Measurements from ENCODE around the gene LTV1. TPM values are rescaled to one million over a fixed set of nuclear protein-coding genes. Genes with fewer than 3 reads are reported as not detected.

The LTV1 gene
- total RNA-seq, 1 experiment from 2014 or later, result 38.1 TPM

DNA sequence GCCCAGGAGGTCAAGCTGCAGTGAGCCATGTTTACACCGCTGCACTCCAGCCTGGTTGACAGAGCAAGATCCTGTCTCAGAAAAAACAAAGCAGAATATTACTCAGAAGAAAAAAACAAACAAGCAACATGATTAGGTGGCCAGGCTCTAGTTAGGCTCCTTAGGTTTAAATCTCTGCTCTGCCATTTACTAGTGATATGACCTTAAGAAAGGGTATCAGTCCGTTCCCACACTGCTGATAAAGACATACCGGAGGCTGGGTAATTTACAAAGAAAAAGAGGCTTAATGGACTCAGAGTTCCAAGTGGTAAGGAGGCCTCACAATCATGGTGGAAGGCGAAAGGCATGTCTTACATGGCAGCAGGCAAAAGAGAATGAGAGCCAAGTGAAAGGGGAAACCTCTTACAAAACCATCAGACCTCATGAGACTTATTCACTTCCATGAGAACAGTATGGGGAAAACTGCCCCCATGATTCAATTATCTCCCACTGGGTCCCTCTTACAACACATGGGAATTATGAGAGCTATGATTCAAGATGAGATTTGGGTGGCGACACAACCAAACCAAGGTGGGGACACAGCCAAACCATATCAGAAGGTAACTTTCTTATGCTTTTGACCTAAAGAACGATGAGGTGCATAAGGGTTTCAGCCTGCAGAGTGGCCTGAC, 2.4 kb upstream of the LTV1 start:
- no TSS peak for BruUV-seq (replicated peaks)
- POLR2A ChIA-PET, result no interaction called here
- no peak for DNase-seq
- H3K4me1 Mint-ChIP-seq (ENCODE audit: low read depth, unreplicated experiment), result peaks cover 7% of the 10 kb centered on the region
- H3K27me3 Mint-ChIP-seq (ENCODE audit: insufficient read depth, unreplicated experiment), result no peaks in the 10 kb centered on the region
- peak overlapping the region; percentile 42 for H3K4me3 Mint-ChIP-seq (ENCODE audit: unreplicated experiment)
- Histone ChIP-seq H3K27me3 (replicated peaks; ENCODE audit: control insufficient read depth, insufficient read depth, low read length) (no peaks in the 10 kb centered on the region), H3K4me1 (peaks cover 9% of the 10 kb centered on the region; the same call in 1 of the 2 replicates), H3K4me3 (ENCODE audit: low read depth, low read length) (no peak overlapping the region), H3K36me3 (ENCODE audit: control insufficient read depth, insufficient read depth, low read length) (peaks cover 1% of the 10 kb centered on the region; the same call in 1 of the 2 replicates), H3K9me3 (no peaks in the 10 kb centered on the region)
- no peaks in the 10 kb centered on the region for H3K9me3 Mint-ChIP-seq (ENCODE audit: unreplicated experiment)
- TF ChIP-seq, protein P1, sequence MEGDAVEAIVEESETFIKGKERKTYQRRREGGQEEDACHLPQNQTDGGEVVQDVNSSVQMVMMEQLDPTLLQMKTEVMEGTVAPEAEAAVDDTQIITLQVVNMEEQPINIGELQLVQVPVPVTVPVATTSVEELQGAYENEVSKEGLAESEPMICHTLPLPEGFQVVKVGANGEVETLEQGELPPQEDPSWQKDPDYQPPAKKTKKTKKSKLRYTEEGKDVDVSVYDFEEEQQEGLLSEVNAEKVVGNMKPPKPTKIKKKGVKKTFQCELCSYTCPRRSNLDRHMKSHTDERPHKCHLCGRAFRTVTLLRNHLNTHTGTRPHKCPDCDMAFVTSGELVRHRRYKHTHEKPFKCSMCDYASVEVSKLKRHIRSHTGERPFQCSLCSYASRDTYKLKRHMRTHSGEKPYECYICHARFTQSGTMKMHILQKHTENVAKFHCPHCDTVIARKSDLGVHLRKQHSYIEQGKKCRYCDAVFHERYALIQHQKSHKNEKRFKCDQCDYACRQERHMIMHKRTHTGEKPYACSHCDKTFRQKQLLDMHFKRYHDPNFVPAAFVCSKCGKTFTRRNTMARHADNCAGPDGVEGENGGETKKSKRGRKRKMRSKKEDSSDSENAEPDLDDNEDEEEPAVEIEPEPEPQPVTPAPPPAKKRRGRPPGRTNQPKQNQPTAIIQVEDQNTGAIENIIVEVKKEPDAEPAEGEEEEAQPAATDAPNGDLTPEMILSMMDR (IDR thresholded peaks at IDR 0.05; ENCODE audit: insufficient read depth in 1 of 2, low read depth in 1 of 2, low read length in 1 of 2, severe bottlenecking in 1 of 2, unreplicated experiment in 1 of 2), result no peak
- CTCF ChIA-PET, result no interaction called here
- intact Hi-C loops (cut with micrococcal nuclease; ENCODE audit: unreplicated experiment), result loop anchor here (5.0 kb wide), 1 partner anchor 168 kb away; no protein-coding TSS in a partner anchor
- H3K36me3 Mint-ChIP-seq (ENCODE audit: insufficient read depth, unreplicated experiment), result peaks cover 30% of the 10 kb centered on the region
- no peak overlapping the region for H3K27ac Mint-ChIP-seq (ENCODE audit: unreplicated experiment)

DNA sequence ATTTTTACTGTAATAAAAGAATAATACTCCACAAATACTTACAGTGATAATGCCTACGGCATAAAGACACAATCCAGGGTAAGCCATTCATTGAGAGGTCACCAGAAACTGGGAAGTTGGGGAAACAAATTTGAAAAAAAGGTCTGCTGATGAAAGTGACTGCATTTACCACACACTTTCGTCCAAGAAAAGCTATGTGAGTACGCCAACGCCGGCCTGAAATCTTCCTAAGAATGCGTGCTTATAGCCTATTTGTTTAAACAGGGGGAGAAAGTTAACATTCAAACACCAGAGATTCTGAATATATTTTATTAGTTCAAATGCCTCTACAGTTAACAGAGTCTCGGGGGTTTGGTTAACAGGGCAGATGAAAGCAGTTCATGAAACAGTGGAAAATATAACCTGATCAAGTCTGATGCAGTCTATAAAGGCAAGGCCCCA, 657 bp upstream of the LTV1 start:
- DNase-seq, result no peak
- peak overlapping the region; percentile 92 for H3K4me3 Mint-ChIP-seq (ENCODE audit: unreplicated experiment)
- ChIA-PET POLR2A (interaction anchor here (0.6 to 1.6 kb wide), 13 partner anchors 14 to 392 kb away, joined by 3 to 7 read pairs (median 3); partner anchors contain the start of genes ADAT2, PEX3, PHACTR2 and SF3B5), CTCF (interaction anchor here (0.9 to 2.0 kb wide), 2 partner anchors 10 to 267 kb away, joined by 3 to 17 read pairs; no protein-coding TSS in a partner anchor)
- H3K9me3 ChIP-seq, result no peaks in the 10 kb centered on the region
- peaks cover 1% of the 10 kb centered on the region; the same call in 1 of the 2 replicates for H3K36me3 ChIP-seq (ENCODE audit: control insufficient read depth, insufficient read depth, low read length)
- H3K4me1 ChIP-seq, result peaks cover 9% of the 10 kb centered on the region; the same call in 1 of the 2 replicates
- no peaks in the 10 kb centered on the region for H3K27me3 Mint-ChIP-seq (ENCODE audit: insufficient read depth, unreplicated experiment)
- no peaks in the 10 kb centered on the region for H3K27me3 ChIP-seq (replicated peaks; ENCODE audit: control insufficient read depth, insufficient read depth, low read length)
- intact Hi-C loops (cut with micrococcal nuclease; ENCODE audit: unreplicated experiment), result loop anchor here (2.0 to 5.0 kb wide), 2 partner anchors 170 to 268 kb away; no protein-coding TSS in a partner anchor
- no peaks in the 10 kb centered on the region for H3K9me3 Mint-ChIP-seq (ENCODE audit: unreplicated experiment)
- H3K4me3 ChIP-seq (ENCODE audit: low read depth, low read length), result peak overlapping the region; percentile 78
- peaks cover 46% of the 10 kb centered on the region for H3K36me3 Mint-ChIP-seq (ENCODE audit: insufficient read depth, unreplicated experiment)
- H3K4me1 Mint-ChIP-seq (ENCODE audit: low read depth, unreplicated experiment), result peaks cover 7% of the 10 kb centered on the region
- TF ChIP-seq, protein P1 (IDR thresholded peaks at IDR 0.05; ENCODE audit: insufficient read depth in 1 of 2, low read depth in 1 of 2, low read length in 1 of 2, severe bottlenecking in 1 of 2, unreplicated experiment in 1 of 2), result no peak
- H3K27ac Mint-ChIP-seq (ENCODE audit: unreplicated experiment), result peak overlapping the region; percentile 94
- TSS peak; percentile 98 for BruUV-seq (replicated peaks)

DNA sequence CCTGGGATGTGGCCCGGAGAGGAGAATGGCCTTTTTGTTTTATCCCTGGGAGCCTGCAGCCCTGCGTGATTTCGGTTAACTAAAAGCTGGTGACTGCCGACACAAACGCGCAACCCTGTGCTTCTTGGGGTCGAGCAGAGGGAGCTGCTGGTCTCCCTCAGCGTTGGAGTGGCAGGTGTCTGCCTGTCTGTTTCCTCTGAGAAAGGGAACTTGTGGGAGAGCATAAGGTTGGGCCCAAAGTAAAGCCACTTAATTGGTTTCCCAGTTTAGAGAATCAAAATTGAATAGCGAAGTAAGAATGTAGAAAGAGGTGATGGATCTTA, 500 bp downstream of the LTV1 start:
- intact Hi-C loops (cut with micrococcal nuclease; ENCODE audit: unreplicated experiment), result loop anchor here (1.0 to 5.0 kb wide), 3 partner anchors 98 to 269 kb away; no protein-coding TSS in a partner anchor
- Histone ChIP-seq H3K36me3 (ENCODE audit: control insufficient read depth, insufficient read depth, low read length) (peaks cover 1% of the 10 kb centered on the region; the same call in 1 of the 2 replicates), H3K27me3 (replicated peaks; ENCODE audit: control insufficient read depth, insufficient read depth, low read length) (no peaks in the 10 kb centered on the region), H3K4me3 (ENCODE audit: low read depth, low read length) (peak overlapping the region; percentile 78), H3K9me3 (no peaks in the 10 kb centered on the region), H3K4me1 (peaks cover 1% of the 10 kb centered on the region; the same call in 1 of the 2 replicates)
- CTCF ChIA-PET, result interaction anchor here (2.0 kb wide), 1 partner anchor 268 kb away, joined by 17 read pairs; no protein-coding TSS in a partner anchor
- no peaks in the 10 kb centered on the region for H3K9me3 Mint-ChIP-seq (ENCODE audit: unreplicated experiment)
- H3K4me1 Mint-ChIP-seq (ENCODE audit: low read depth, unreplicated experiment), result peaks cover 7% of the 10 kb centered on the region
- TF ChIP-seq, protein P1 (IDR thresholded peaks at IDR 0.05; ENCODE audit: insufficient read depth in 1 of 2, low read depth in 1 of 2, low read length in 1 of 2, severe bottlenecking in 1 of 2, unreplicated experiment in 1 of 2), result no peak
- H3K36me3 Mint-ChIP-seq (ENCODE audit: insufficient read depth, unreplicated experiment), result peaks cover 58% of the 10 kb centered on the region
- no peaks in the 10 kb centered on the region for H3K27me3 Mint-ChIP-seq (ENCODE audit: insufficient read depth, unreplicated experiment)
- peak in 1 of 2 experiments; percentile 36 for DNase-seq
- POLR2A ChIA-PET, result interaction anchor here (0.6 to 1.6 kb wide), 10 partner anchors 15 to 393 kb away, joined by 3 to 7 read pairs (median 4); partner anchors contain the start of genes ADAT2, PEX3, PHACTR2 and SF3B5
- peak overlapping the region; percentile 92 for H3K4me3 Mint-ChIP-seq (ENCODE audit: unreplicated experiment)
- BruUV-seq (replicated peaks), result no TSS peak
- H3K27ac Mint-ChIP-seq (ENCODE audit: unreplicated experiment), result peak overlapping the region; percentile 94
